HCT116 (cell line): ENCODE measurements around the gene RPS6KA2. TPM values are rescaled to one million over a fixed set of nuclear protein-coding genes. Genes with fewer than 3 reads are reported as not detected.

Experiments
- ATAC-seq: fragments of 200-7000 bp; cut with Tn5 transposase; 2 replicates; pipeline ENCODE4 v1.9.1; 2020; ENCODE audit warnings: mild to moderate bottlenecking, moderate library complexity
- BruUV-seq: library from RNA; stranded (reverse); fragments of 400-500 nt; replicated peaks from 2 replicates; lab custom pipeline; 2021; lab: Mats Ljungman, UMichigan
- CTCF ChIA-PET: fragments of 300-600 bp; sonication (Branson Sonifier 250); formaldehyde crosslinking; loops from one replicate; lab custom pipeline; 2021; ENCODE audit warnings: antibody characterized with exemption; lab: Charles Lee
- POLR2A ChIA-PET: fragments of 300-600, 350-600 bp; sonication (Branson Sonifier 250); formaldehyde crosslinking; loops from one replicate; lab custom pipeline; 2021; ENCODE audit warnings: antibody characterized with exemption; lab: Charles Lee
- RAD21 ChIA-PET, 2 experiments: fragments of 300-600 bp; sonication (Branson Sonifier 250); formaldehyde crosslinking; loops; one replicate each; lab custom pipeline; 2023; ENCODE audit warnings: low total read pairs in 2 of 2; ENCODE audit not compliant: uncharacterized antibody in 2 of 2, unreplicated experiment in 2 of 2, low non-redundant PET in 1 of 2; lab: Charles Lee
- DNase-seq: peaks from one replicate; pipeline ENCODE4 v3.0.0-alpha.2; 2010; ENCODE audit warnings: low read depth, low spot score
- H2AFZ ChIP-seq: fragments of 200-600 bp; shearing (Covaris generic), sonication (generic); 2 replicates; pipeline ENCODE4 v1.6.1; 2017; ENCODE audit warnings: low read depth, mixed run types, mixed read lengths, antibody characterized with exemption, low read length; ENCODE audit not compliant: poor library complexity, severe bottlenecking
- H3K27ac ChIP-seq: 2 replicates; pipeline ENCODE4 v1.5.1; 2012; ENCODE audit warnings: low read depth, low read length
- H3K27me3 ChIP-seq: fragments of 200-600 bp; sonication (generic); 2 replicates; pipeline ENCODE4 v1.6.1; 2016; ENCODE audit warnings: mixed run types, low read length, mixed read lengths; ENCODE audit not compliant: insufficient read depth
- H3K36me3 ChIP-seq, 2 experiments: fragments of 200-500 bp in 1 of 2; fragments of 200-600 bp in 1 of 2; sonication (Bioruptor generic) in 1 of 2; sonication (generic) in 1 of 2; 2 replicates each; pipeline versions ENCODE4 v1.5.1 to v1.6.1; 2014 to 2016; ENCODE audit warnings: low read length in 2 of 2, inconsistent platforms in 1 of 2, mixed read lengths in 1 of 2, mixed run types in 1 of 2; ENCODE audit not compliant: insufficient read depth in 2 of 2, control insufficient read depth in 1 of 2
- H3K4me1 ChIP-seq, 2 experiments: fragments of 200-600 bp in 1 of 2; sonication (generic) in 1 of 2; 2 replicates each; pipeline versions ENCODE4 v1.5.1 to v1.6.1; 2012 to 2017; ENCODE audit warnings: low read length in 2 of 2, inconsistent platforms in 1 of 2, mild to moderate bottlenecking in 1 of 2, mixed read lengths in 1 of 2, mixed run types in 1 of 2, moderate library complexity in 1 of 2; ENCODE audit not compliant: insufficient read depth in 2 of 2, control insufficient read depth in 1 of 2
- H3K4me2 ChIP-seq: fragments of 200-600 bp; sonication (generic); 2 replicates; pipeline ENCODE4 v1.6.1; 2017; ENCODE audit warnings: mixed run types, low read length, mixed read lengths
- H3K4me3 ChIP-seq, 2 experiments: fragments of 200-600 bp in 1 of 2; sonication (generic) in 1 of 2; replicated peaks in 1 of 2; 2 replicates each; pipeline ENCODE4 v1.5.1; 2011 to 2016; ENCODE audit warnings: low read length in 2 of 2, control low read depth in 1 of 2, low read depth in 1 of 2, mild to moderate bottlenecking in 1 of 2, mixed read lengths in 1 of 2, mixed run types in 1 of 2
- H3K79me2 ChIP-seq: fragments of 200-600 bp; sonication (generic); 2 replicates; pipeline ENCODE4 v1.6.1; 2017; ENCODE audit warnings: mild to moderate bottlenecking, mixed run types, low read length, moderate library complexity, mixed read lengths; ENCODE audit not compliant: insufficient read depth
- H3K9ac ChIP-seq: fragments of 200-600 bp; sonication (generic); 2 replicates; pipeline ENCODE4 v1.6.1; 2016; ENCODE audit warnings: low read length, mixed read lengths
- H3K9me2 ChIP-seq: fragments of 200-600 bp; sonication (generic), shearing (Covaris generic); 2 replicates; pipeline ENCODE4 v1.6.1; 2017; ENCODE audit warnings: mixed run types, mild to moderate bottlenecking, moderate library complexity; ENCODE audit not compliant: insufficient read depth
- H3K9me3 ChIP-seq, 2 experiments: fragments of 200-500 bp in 1 of 2; fragments of 200-600 bp in 1 of 2; sonication (Bioruptor generic) in 1 of 2; sonication (generic) in 1 of 2; 2 replicates each; pipeline ENCODE4 v1.6.1; 2014 to 2017; ENCODE audit warnings: low read length in 2 of 2, mixed read lengths in 2 of 2, inconsistent platforms in 1 of 2, low read depth in 1 of 2, mild to moderate bottlenecking in 1 of 2, mixed run types in 1 of 2, moderate library complexity in 1 of 2; ENCODE audit not compliant: control insufficient read depth in 1 of 2, insufficient read depth in 1 of 2
- H4K20me1 ChIP-seq: fragments of 200-600 bp; sonication (generic), shearing (Covaris generic); 2 replicates; pipeline ENCODE4 v1.6.1; 2017; ENCODE audit warnings: mixed run types, mild to moderate bottlenecking, moderate library complexity; ENCODE audit not compliant: insufficient read depth
- CBX3 ChIP-seq: IDR thresholded peaks from 2 replicates; pipeline ENCODE4 v1.6.1; 2012; ENCODE audit warnings: low read depth
- ELF1 ChIP-seq: IDR thresholded peaks from 2 replicates; pipeline ENCODE4 v1.6.1; 2012; ENCODE audit warnings: low read depth, borderline replicate concordance
- FOSL1 ChIP-seq: IDR thresholded peaks from 2 replicates; pipeline ENCODE4 v1.6.1; 2012; ENCODE audit warnings: low read depth
- REST ChIP-seq: IDR thresholded peaks from 2 replicates; pipeline ENCODE4 v1.6.1; 2012; ENCODE audit warnings: low read depth
- intact Hi-C: fragments of 100-400 bp; cut with micrococcal nuclease; formaldehyde crosslinking; loops from 2 replicates; pipeline ENCODE4 v1.10.0; 2022
- total RNA-seq: library from RNA; stranded (reverse); gene quantifications from one replicate; pipeline ENCODE4 v1.2.1, GENCODE V29; 2021; ENCODE audit not compliant: unreplicated experiment
- TF ChIP-seq, protein P1 (sequence below): IDR thresholded peaks from 2 replicates; pipeline ENCODE4 v1.6.1; 2011; ENCODE audit warnings: mild to moderate bottlenecking, low read length, moderate library complexity; ENCODE audit not compliant: insufficient replicate concordance; ENCODE audit errors: extremely low read depth

The RPS6KA2 gene
- total RNA-seq, 1 experiment from 2014 or later, result 8.5 TPM

GRCh38 chr6:166633732-166634535, 6.9 kb upstream of the RPS6KA2 start:
- peak overlapping the region; percentile 14; the same call in 1 of the 2 replicates for H3K9ac ChIP-seq
- no peak overlapping the region for H3K27ac ChIP-seq
- no TSS peak for BruUV-seq
- H3K4me3 ChIP-seq, result no peak overlapping the region
- H2AFZ ChIP-seq, result peak overlapping the region; percentile 97
- 0 out of 2 replicates have a peak, but pooled peaks have one; percentile 13 for TF ChIP-seq CBX3
- no peak for TF ChIP-seq REST
- TF ChIP-seq, protein P1, sequence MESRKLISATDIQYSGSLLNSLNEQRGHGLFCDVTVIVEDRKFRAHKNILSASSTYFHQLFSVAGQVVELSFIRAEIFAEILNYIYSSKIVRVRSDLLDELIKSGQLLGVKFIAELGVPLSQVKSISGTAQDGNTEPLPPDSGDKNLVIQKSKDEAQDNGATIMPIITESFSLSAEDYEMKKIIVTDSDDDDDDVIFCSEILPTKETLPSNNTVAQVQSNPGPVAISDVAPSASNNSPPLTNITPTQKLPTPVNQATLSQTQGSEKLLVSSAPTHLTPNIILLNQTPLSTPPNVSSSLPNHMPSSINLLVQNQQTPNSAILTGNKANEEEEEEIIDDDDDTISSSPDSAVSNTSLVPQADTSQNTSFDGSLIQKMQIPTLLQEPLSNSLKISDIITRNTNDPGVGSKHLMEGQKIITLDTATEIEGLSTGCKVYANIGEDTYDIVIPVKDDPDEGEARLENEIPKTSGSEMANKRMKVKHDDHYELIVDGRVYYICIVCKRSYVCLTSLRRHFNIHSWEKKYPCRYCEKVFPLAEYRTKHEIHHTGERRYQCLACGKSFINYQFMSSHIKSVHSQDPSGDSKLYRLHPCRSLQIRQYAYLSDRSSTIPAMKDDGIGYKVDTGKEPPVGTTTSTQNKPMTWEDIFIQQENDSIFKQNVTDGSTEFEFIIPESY, result no peak
- no peak for TF ChIP-seq ELF1
- TF ChIP-seq FOSL1, result peak; percentile 45; the same call in 1 of the 2 replicates
- TF ChIP-seq, all 23 proteins: peak for 2
- H3K36me3 ChIP-seq, result no peaks in the 10 kb centered on the region
- no peaks in the 10 kb centered on the region for H3K9me3 ChIP-seq
- ChIA-PET POLR2A (no interaction called here), RAD21 (interaction anchor here in 1 of 2 experiments (0.7 kb wide), 1 partner anchor 103 kb away, joined by 3 read pairs; no protein-coding TSS in a partner anchor), CTCF (no interaction called here)
- peak overlapping the region; percentile 64 for H3K4me2 ChIP-seq
- no peaks in the 10 kb centered on the region for H3K9me2 ChIP-seq
- H3K27me3 ChIP-seq, result no peaks in the 10 kb centered on the region
- H3K4me1 ChIP-seq, result peaks cover 2 to 34% of the 10 kb centered on the region in 2 experiments; a peak in 2 of 4 replicates
- no peaks in the 10 kb centered on the region for H3K79me2 ChIP-seq
- intact Hi-C loops, result no loop called here
- ATAC-seq (peak; percentile 70), DNase-seq (no peak)
- H4K20me1 ChIP-seq, result no peaks in the 10 kb centered on the region
